ENCODE measurements around the gene NEIL3.
"Not testable (repeated sequence)": the region's sequence is repeated elsewhere in the genome, so short reads cannot be mapped to it uniquely, and the experiment has no call there.

NEIL3 gene

GRCh38 chr4:177301126-177301639 lies 8.5 kb upstream of the NEIL3 start:
- no peak overlapping the region for H3K27ac ChIP-seq (ENCODE audit: insufficient read depth, low read depth, low read length, poor library complexity, severe bottlenecking)

GRCh38 chr4:177302371-177303100 lies 7.1 kb upstream of the NEIL3 start:
- no peak overlapping the region for H3K4me3 ChIP-seq (ENCODE audit: insufficient read depth, low read depth, low read length)
- WGBS, 2 experiments: 66 to 76% methylated on average over 4 of the region's 4 CpGs
- peaks cover 3% of the 10 kb centered on the region for H3K9me3 ChIP-seq (ENCODE audit: control insufficient read depth, low read length)
- H3K27ac ChIP-seq (ENCODE audit: insufficient read depth, low read depth, low read length, poor library complexity, severe bottlenecking): no peak overlapping the region
- no peaks in the 10 kb centered on the region for H3K27me3 ChIP-seq (ENCODE audit: control insufficient read depth, insufficient read depth, low read length, poor library complexity, severe bottlenecking)
- no peaks in the 10 kb centered on the region for H3K36me3 ChIP-seq (ENCODE audit: control insufficient read depth, insufficient read depth, low read length)
- no peaks in the 10 kb centered on the region for H3K4me1 ChIP-seq (ENCODE audit: control insufficient read depth, insufficient read depth, low read length)

More at GRCh38 chr4:177301126-177301639, 8.5 kb upstream of the NEIL3 start:
- WGBS, 2 experiments: 92 to 93% methylated on average over 2 to 3 of the region's 4 CpGs
- H3K4me3 ChIP-seq (ENCODE audit: insufficient read depth, low read depth, low read length): no peak overlapping the region
- no peaks in the 10 kb centered on the region for H3K36me3 ChIP-seq (ENCODE audit: control insufficient read depth, insufficient read depth, low read length)
- H3K4me1 ChIP-seq (ENCODE audit: control insufficient read depth, insufficient read depth, low read length): no peaks in the 10 kb centered on the region
- peaks cover 3% of the 10 kb centered on the region for H3K9me3 ChIP-seq (ENCODE audit: control insufficient read depth, low read length)
- no peaks in the 10 kb centered on the region for H3K27me3 ChIP-seq (ENCODE audit: control insufficient read depth, insufficient read depth, low read length, poor library complexity, severe bottlenecking)

GRCh38 chr4:177304094-177304493 lies 5.6 kb upstream of the NEIL3 start:
- H3K27ac ChIP-seq (ENCODE audit: insufficient read depth, low read depth, low read length, poor library complexity, severe bottlenecking): no peak overlapping the region
- no peaks in the 10 kb centered on the region for H3K27me3 ChIP-seq (ENCODE audit: control insufficient read depth, insufficient read depth, low read length, poor library complexity, severe bottlenecking)
- no peaks in the 10 kb centered on the region for H3K36me3 ChIP-seq (ENCODE audit: control insufficient read depth, insufficient read depth, low read length)
- WGBS, 2 experiments: 98 to 100% methylated on average over 2 to 4 of the region's 4 CpGs
- no peaks in the 10 kb centered on the region for H3K4me1 ChIP-seq (ENCODE audit: control insufficient read depth, insufficient read depth, low read length)
- H3K4me3 ChIP-seq (ENCODE audit: insufficient read depth, low read depth, low read length): no peak overlapping the region
- no peaks in the 10 kb centered on the region for H3K9me3 ChIP-seq (ENCODE audit: control insufficient read depth, low read length)

DNA sequence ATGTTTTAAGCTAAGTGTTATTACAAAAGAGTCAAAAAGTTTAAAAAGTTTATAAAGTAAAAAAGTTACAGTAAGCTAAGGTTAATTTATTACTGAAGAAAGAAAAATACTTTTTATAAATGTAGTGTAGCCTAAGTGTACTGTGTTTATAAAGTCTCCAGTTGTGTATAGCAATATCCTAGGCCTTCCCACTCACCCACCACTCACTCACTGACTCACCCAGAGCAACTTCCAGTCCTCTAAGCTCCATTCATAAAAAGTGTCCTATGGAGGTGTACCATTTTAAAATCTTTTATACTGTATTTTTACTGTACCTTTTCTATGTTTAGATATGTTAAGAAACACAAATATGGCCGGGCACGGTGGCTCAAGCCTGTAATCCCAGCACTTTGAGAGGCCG lies 4.8 kb upstream of the NEIL3 start:
- 92 to 99% methylated on average over 3 of the region's 3 CpGs for whole genome bisulfite sequencing, 2 experiments
- H3K36me3 ChIP-seq (ENCODE audit: control insufficient read depth, insufficient read depth, low read length): not testable (repeated sequence)

DNA sequence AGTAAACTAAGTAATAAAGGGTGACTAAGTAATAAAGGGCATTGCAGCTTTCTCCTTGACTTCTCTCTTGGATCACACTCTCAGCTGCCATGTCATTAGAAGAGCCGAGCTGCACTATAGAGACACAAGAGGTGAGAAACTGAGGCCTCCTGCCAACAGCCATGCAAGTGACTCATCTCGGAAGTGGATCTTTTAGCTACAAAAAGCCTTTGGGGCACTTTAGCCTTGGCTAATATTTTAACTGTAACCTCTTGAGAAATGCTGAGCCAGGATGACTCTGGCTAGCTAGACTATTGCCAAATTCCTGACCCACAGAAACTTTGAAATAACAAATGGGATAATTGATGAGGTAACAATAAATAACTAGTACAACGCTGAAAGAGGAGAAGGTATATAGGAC lies 1.5 kb upstream of the NEIL3 start:
- no peaks in the 10 kb centered on the region for H3K4me1 ChIP-seq (ENCODE audit: control insufficient read depth, insufficient read depth, low read length)
- no peak overlapping the region for H3K4me3 ChIP-seq (ENCODE audit: insufficient read depth, low read depth, low read length)
- H3K27ac ChIP-seq (ENCODE audit: insufficient read depth, low read depth, low read length, poor library complexity, severe bottlenecking): no peak overlapping the region
- no peaks in the 10 kb centered on the region for H3K27me3 ChIP-seq (ENCODE audit: control insufficient read depth, insufficient read depth, low read length, poor library complexity, severe bottlenecking)
- H3K36me3 ChIP-seq (ENCODE audit: control insufficient read depth, insufficient read depth, low read length): no peaks in the 10 kb centered on the region
- H3K9me3 ChIP-seq (ENCODE audit: control insufficient read depth, low read length): no peaks in the 10 kb centered on the region
- WGBS, 2 experiments: 93 to 95% methylated on average over 2 to 3 of the region's 3 CpGs

More for the DNA sequence above, 4.8 kb upstream of the NEIL3 start:
- not testable (repeated sequence) for H3K27me3 ChIP-seq (ENCODE audit: control insufficient read depth, insufficient read depth, low read length, poor library complexity, severe bottlenecking); H3K9me3 ChIP-seq (ENCODE audit: control insufficient read depth, low read length); H3K27ac ChIP-seq (ENCODE audit: insufficient read depth, low read depth, low read length, poor library complexity, severe bottlenecking); H3K4me1 ChIP-seq (ENCODE audit: control insufficient read depth, insufficient read depth, low read length); H3K4me3 ChIP-seq (ENCODE audit: insufficient read depth, low read depth, low read length)

DNA sequence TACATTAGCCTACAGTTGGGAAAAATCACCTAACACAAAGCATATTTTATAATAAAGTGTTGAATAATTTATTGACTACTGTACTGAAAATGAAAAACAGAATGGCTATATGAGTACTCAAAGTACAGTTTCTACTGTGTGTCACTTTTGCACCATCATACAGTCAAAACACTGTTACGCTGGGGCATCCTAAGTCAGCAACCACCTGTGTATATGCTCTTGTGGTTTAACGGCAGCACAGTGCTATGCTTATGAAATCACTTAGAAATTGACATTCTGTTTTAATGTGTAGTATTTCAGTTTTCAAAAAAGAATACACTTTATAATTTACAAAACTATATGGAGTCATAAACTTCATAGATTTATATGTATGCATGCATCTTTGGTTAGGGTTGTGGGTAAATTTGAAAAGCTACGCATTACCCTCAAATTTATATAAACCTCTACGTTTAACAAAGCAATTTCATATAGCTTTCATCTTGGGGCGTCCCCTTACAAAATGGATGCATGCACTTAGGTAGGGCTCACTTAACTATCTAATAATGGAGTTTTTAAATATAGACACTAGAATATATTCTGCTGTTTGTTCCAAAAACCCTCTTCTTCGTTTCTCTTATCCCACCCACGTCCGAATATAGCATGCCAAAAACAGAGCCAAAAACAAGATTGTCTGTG lies 690 bp upstream of the NEIL3 start:
- WGBS, 2 experiments: 88 to 99% methylated on average over 5 to 6 of the region's 8 CpGs
- Histone ChIP-seq H3K36me3 (ENCODE audit: control insufficient read depth, insufficient read depth, low read length) (no peaks in the 10 kb centered on the region), H3K4me3 (ENCODE audit: insufficient read depth, low read depth, low read length) (peak overlapping the region; percentile 81)

GRCh38 chr4:177311589-177311988 lies 1.9 kb downstream of the NEIL3 start:
- Histone ChIP-seq H3K4me3 (ENCODE audit: insufficient read depth, low read depth, low read length) (no peak overlapping the region), H3K4me1 (ENCODE audit: control insufficient read depth, insufficient read depth, low read length) (no peaks in the 10 kb centered on the region), H3K27me3 (ENCODE audit: control insufficient read depth, insufficient read depth, low read length, poor library complexity, severe bottlenecking) (no peaks in the 10 kb centered on the region), H3K9me3 (ENCODE audit: control insufficient read depth, low read length) (no peaks in the 10 kb centered on the region), H3K27ac (ENCODE audit: insufficient read depth, low read depth, low read length, poor library complexity, severe bottlenecking) (no peak overlapping the region), H3K36me3 (ENCODE audit: control insufficient read depth, insufficient read depth, low read length) (no peaks in the 10 kb centered on the region)
- 89 to 93% methylated on average over 6 to 7 of the region's 7 CpGs for WGBS, 2 experiments

More for the DNA sequence above, 690 bp upstream of the NEIL3 start:
- H3K27me3 ChIP-seq (ENCODE audit: control insufficient read depth, insufficient read depth, low read length, poor library complexity, severe bottlenecking): no peaks in the 10 kb centered on the region
- no peaks in the 10 kb centered on the region for H3K4me1 ChIP-seq (ENCODE audit: control insufficient read depth, insufficient read depth, low read length)
- no peaks in the 10 kb centered on the region for H3K9me3 ChIP-seq (ENCODE audit: control insufficient read depth, low read length)
- H3K27ac ChIP-seq (ENCODE audit: insufficient read depth, low read depth, low read length, poor library complexity, severe bottlenecking): no peak overlapping the region

GRCh38 chr4:177313263-177313662 lies 3.6 kb downstream of the NEIL3 start:
- Histone ChIP-seq H3K4me3 (ENCODE audit: insufficient read depth, low read depth, low read length) (no peak overlapping the region), H3K4me1 (ENCODE audit: control insufficient read depth, insufficient read depth, low read length) (no peaks in the 10 kb centered on the region), H3K27me3 (ENCODE audit: control insufficient read depth, insufficient read depth, low read length, poor library complexity, severe bottlenecking) (no peaks in the 10 kb centered on the region), H3K9me3 (ENCODE audit: control insufficient read depth, low read length) (no peaks in the 10 kb centered on the region), H3K36me3 (ENCODE audit: control insufficient read depth, insufficient read depth, low read length) (no peaks in the 10 kb centered on the region), H3K27ac (ENCODE audit: insufficient read depth, low read depth, low read length, poor library complexity, severe bottlenecking) (no peak overlapping the region)
- 88 to 100% methylated on average over 1 of the region's 1 CpG for WGBS, 2 experiments

GRCh38 chr4:177315767-177316464 lies 6.2 kb downstream of the NEIL3 start:
- Histone ChIP-seq H3K27ac (ENCODE audit: insufficient read depth, low read depth, low read length, poor library complexity, severe bottlenecking) (no peak overlapping the region), H3K4me1 (ENCODE audit: control insufficient read depth, insufficient read depth, low read length) (no peaks in the 10 kb centered on the region), H3K27me3 (ENCODE audit: control insufficient read depth, insufficient read depth, low read length, poor library complexity, severe bottlenecking) (no peaks in the 10 kb centered on the region), H3K4me3 (ENCODE audit: insufficient read depth, low read depth, low read length) (no peak overlapping the region), H3K36me3 (ENCODE audit: control insufficient read depth, insufficient read depth, low read length) (no peaks in the 10 kb centered on the region), H3K9me3 (ENCODE audit: control insufficient read depth, low read length) (no peaks in the 10 kb centered on the region)
- 83 to 93% methylated on average over 1 to 2 of the region's 4 CpGs for WGBS, 2 experiments

DNA sequence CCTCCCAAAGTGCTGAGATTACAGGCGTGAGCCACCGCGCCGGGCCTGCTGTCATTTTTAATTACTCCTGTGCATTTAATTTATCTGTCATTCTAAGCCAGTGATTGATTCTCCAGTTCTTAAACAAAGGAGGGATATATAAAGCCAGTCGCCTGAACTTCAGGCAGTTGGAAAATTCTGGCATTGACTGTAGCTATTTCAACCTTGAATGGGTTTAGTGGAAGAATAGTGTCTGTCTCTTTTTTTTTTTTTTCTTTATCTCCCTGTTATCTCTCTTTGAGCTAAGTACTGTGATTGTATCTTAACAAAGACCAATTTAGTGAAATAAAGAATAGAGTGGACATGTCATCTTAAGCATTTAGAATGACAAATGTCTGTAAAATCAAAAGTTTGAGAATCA lies 11.0 kb downstream of the NEIL3 start:
- 92 to 95% methylated on average over 5 of the region's 5 CpGs for WGBS, 2 experiments
- no peak overlapping the region for H3K4me3 ChIP-seq (ENCODE audit: insufficient read depth, low read depth, low read length)
- no peaks in the 10 kb centered on the region for H3K4me1 ChIP-seq (ENCODE audit: control insufficient read depth, insufficient read depth, low read length)
- no peaks in the 10 kb centered on the region for H3K27me3 ChIP-seq (ENCODE audit: control insufficient read depth, insufficient read depth, low read length, poor library complexity, severe bottlenecking)
- H3K36me3 ChIP-seq (ENCODE audit: control insufficient read depth, insufficient read depth, low read length): no peaks in the 10 kb centered on the region
- H3K9me3 ChIP-seq (ENCODE audit: control insufficient read depth, low read length): no peaks in the 10 kb centered on the region
- no peak overlapping the region for H3K27ac ChIP-seq (ENCODE audit: insufficient read depth, low read depth, low read length, poor library complexity, severe bottlenecking)
